ENCODE results near the gene NRXN2. TPM values are rescaled to one million over a fixed set of nuclear protein-coding genes. Genes with fewer than 3 reads are reported as not detected.

The NRXN2 gene
- polyA plus RNA-seq, 2 donors: 0.24 to 0.44 TPM

GRCh38 chr11:64753380-64754123, 30.6 kb upstream of the NRXN2 start:
- Histone ChIP-seq H3K36me3 (ENCODE audit: control insufficient read depth in 2 of 2, insufficient read depth in 2 of 2, low read length in 1 of 2) (peaks cover 0 to 3% of the 10 kb centered on the region in 2 donors), H3K27ac (ENCODE audit: low read depth in 2 of 2, low read length in 1 of 2) (no peak overlapping the region), H3K27me3 (ENCODE audit: control insufficient read depth in 1 of 2, insufficient read depth in 2 of 2, low read length in 2 of 2) (no peaks in the 10 kb centered on the region), H3K9me3 (ENCODE audit: control insufficient read depth in 2 of 2, insufficient read depth in 1 of 2, low read depth in 1 of 2, low read length in 1 of 2) (no peaks in the 10 kb centered on the region), H3K4me1 (ENCODE audit: control insufficient read depth in 2 of 2, insufficient read depth in 2 of 2, low read length in 1 of 2) (no peaks in the 10 kb centered on the region), H3K4me3 (ENCODE audit: low read depth in 1 of 2, low read length in 2 of 2) (no peak overlapping the region)
- WGBS, 2 donors: 92 to 95% methylated on average over 43 of the region's 43 CpGs

- no peak overlapping the region for H3K27ac ChIP-seq (ENCODE audit: low read depth in 2 of 2, low read length in 1 of 2)
- H3K36me3 ChIP-seq (ENCODE audit: control insufficient read depth in 2 of 2, insufficient read depth in 2 of 2, low read length in 1 of 2): peaks cover 0 to 3% of the 10 kb centered on the region in 2 donors
- no peaks in the 10 kb centered on the region for H3K4me1 ChIP-seq (ENCODE audit: control insufficient read depth in 2 of 2, insufficient read depth in 2 of 2, low read length in 1 of 2)
- WGBS, 2 donors: 93 to 95% methylated on average over 7 of the region's 7 CpGs
- no peaks in the 10 kb centered on the region for H3K27me3 ChIP-seq (ENCODE audit: control insufficient read depth in 1 of 2, insufficient read depth in 2 of 2, low read length in 2 of 2)
- H3K4me3 ChIP-seq (ENCODE audit: low read depth in 1 of 2, low read length in 2 of 2): no peak overlapping the region
- H3K9me3 ChIP-seq (ENCODE audit: control insufficient read depth in 2 of 2, insufficient read depth in 1 of 2, low read depth in 1 of 2, low read length in 1 of 2): no peaks in the 10 kb centered on the region
These were observed 30.0 kb upstream of the NRXN2 start for GRCh38 chr11:64753019-64753379.

DNA sequence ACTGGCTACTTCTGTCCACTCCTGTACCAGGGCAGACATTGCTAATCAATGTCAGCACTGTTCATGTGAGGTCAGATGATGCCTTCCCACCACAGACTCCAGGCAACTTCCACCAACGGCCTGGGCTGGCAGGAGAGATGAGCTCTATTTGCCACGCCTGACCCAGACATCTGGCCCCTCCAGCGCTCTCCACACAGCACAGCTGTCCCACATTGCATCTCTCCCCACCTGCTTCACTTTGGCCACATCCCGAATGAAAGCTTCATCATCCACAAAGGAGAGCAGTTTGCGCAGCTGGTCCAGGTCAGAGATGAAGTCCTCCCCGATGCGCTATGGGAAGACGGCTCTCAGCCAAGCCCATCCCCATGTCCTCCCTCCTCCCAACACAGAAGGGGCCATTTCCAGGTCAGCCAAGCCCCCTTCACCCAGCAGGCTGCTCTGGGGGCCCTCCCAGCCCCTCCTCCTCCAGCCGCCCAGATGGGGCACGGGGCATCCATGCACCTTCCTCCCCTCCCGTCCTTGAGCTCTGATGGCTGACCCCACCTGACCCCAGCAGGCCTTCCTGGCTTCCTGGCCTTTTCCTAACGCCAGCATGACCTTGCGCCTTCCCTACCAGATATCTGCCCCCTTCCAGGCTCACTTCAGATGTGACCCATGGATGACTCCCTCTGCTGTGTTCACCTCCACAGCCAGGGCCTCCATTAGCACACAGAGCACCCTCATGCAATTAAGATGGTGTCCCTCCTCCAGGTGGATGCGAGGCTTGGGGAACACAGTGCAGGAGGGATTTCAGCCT, 29.4 kb upstream of the NRXN2 start:
- WGBS, 2 donors: 86 to 90% methylated on average over 14 of the region's 14 CpGs
- Histone ChIP-seq H3K27ac (ENCODE audit: low read depth in 2 of 2, low read length in 1 of 2) (no peak overlapping the region), H3K27me3 (ENCODE audit: control insufficient read depth in 1 of 2, insufficient read depth in 2 of 2, low read length in 2 of 2) (no peaks in the 10 kb centered on the region), H3K4me1 (ENCODE audit: control insufficient read depth in 2 of 2, insufficient read depth in 2 of 2, low read length in 1 of 2) (no peaks in the 10 kb centered on the region), H3K4me3 (ENCODE audit: low read depth in 1 of 2, low read length in 2 of 2) (no peak overlapping the region), H3K36me3 (ENCODE audit: control insufficient read depth in 2 of 2, insufficient read depth in 2 of 2, low read length in 1 of 2) (peaks cover 0 to 3% of the 10 kb centered on the region in 2 donors), H3K9me3 (ENCODE audit: control insufficient read depth in 2 of 2, insufficient read depth in 1 of 2, low read depth in 1 of 2, low read length in 1 of 2) (no peaks in the 10 kb centered on the region)

DNA sequence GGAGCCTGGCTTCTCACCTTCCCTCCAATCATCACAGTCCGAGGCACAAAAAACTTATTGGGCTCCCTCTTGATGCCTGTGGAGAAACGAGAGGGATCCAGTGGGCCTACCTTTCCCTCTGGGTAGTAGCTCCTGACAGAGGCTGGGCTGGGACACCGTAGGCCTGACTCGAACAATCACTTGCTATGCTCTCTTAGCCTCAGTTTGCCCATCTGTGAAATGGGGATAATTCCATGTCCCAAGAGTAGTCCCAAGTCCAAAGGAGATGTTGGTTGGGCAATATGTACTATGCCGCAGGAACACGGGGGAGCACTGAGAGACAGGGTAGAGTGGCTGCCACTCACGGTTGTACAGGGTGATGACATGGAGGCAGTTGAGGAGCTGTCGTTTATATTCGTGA, 28.6 kb upstream of the NRXN2 start:
- Histone ChIP-seq H3K4me1 (ENCODE audit: control insufficient read depth in 2 of 2, insufficient read depth in 2 of 2, low read length in 1 of 2) (no peaks in the 10 kb centered on the region), H3K36me3 (ENCODE audit: control insufficient read depth in 2 of 2, insufficient read depth in 2 of 2, low read length in 1 of 2) (peaks cover 0 to 3% of the 10 kb centered on the region in 2 donors), H3K27ac (ENCODE audit: low read depth in 2 of 2, low read length in 1 of 2) (no peak overlapping the region), H3K4me3 (ENCODE audit: low read depth in 1 of 2, low read length in 2 of 2) (no peak overlapping the region), H3K9me3 (ENCODE audit: control insufficient read depth in 2 of 2, insufficient read depth in 1 of 2, low read depth in 1 of 2, low read length in 1 of 2) (no peaks in the 10 kb centered on the region), H3K27me3 (ENCODE audit: control insufficient read depth in 1 of 2, insufficient read depth in 2 of 2, low read length in 2 of 2) (no peaks in the 10 kb centered on the region)
- WGBS, 2 donors: 94 to 95% methylated on average over 9 of the region's 9 CpGs

DNA sequence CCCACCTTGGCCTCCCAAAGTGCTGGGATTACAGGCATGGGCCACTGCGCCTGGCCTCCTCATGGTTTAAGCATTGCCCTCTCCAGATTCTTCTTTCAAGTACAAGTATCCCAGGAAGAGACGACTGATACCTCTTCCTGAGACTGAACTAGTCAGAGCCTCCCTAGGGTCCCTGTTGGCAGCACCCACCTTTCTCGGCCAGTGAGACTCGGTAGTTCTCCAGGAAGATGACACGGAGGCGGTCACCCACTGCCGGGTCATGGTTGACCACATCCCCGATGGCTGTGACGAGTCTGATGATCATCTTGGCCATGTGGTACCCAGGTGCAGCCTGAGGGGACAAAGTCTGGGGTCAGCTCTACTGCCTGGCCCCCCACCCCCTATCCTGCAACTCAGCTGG, 28.1 kb upstream of the NRXN2 start:
- Histone ChIP-seq H3K9me3 (ENCODE audit: control insufficient read depth in 2 of 2, insufficient read depth in 1 of 2, low read depth in 1 of 2, low read length in 1 of 2) (no peaks in the 10 kb centered on the region), H3K27ac (ENCODE audit: low read depth in 2 of 2, low read length in 1 of 2) (no peak overlapping the region), H3K36me3 (ENCODE audit: control insufficient read depth in 2 of 2, insufficient read depth in 2 of 2, low read length in 1 of 2) (peaks cover 0 to 3% of the 10 kb centered on the region in 2 donors), H3K27me3 (ENCODE audit: control insufficient read depth in 1 of 2, insufficient read depth in 2 of 2, low read length in 2 of 2) (no peaks in the 10 kb centered on the region), H3K4me1 (ENCODE audit: control insufficient read depth in 2 of 2, insufficient read depth in 2 of 2, low read length in 1 of 2) (no peaks in the 10 kb centered on the region), H3K4me3 (ENCODE audit: low read depth in 1 of 2, low read length in 2 of 2) (no peak overlapping the region)
- 91 to 93% methylated on average over 9 of the region's 9 CpGs for WGBS, 2 donors

DNA sequence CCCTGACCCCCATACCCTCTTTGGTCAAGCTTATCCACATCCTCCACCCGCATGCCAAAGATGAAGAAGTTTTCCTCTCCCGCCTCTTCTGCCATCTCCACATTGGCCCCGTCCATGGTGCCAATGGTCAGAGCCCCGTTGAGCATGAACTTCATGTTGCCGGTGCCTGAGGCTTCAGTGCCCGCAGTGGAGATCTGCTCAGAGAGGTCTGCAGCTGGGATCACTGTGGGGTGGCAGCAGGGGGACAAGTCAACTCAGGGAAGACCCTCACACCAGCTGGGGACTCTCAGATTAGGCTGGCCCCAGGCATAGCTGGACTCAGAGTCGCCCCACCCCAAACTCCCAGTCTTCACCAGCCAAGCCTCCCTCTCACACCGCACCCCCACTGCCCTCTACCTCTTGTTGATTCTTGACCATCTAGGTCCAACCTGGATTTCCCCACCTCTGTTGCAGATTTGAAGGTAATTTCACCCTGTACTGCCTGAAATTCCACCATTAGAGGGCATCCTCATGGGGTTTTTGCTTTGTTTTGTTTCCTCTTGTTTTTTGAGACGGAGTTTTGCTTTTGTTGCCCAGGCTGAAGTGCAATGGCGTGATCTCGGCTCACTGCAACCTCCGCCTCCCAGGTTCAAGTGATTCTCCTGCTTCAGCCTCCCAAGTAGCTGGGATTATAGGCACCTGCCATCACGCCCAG, 27.5 kb upstream of the NRXN2 start:
- no peaks in the 10 kb centered on the region for H3K4me1 ChIP-seq (ENCODE audit: control insufficient read depth in 2 of 2, insufficient read depth in 2 of 2, low read length in 1 of 2)
- no peak overlapping the region for H3K27ac ChIP-seq (ENCODE audit: low read depth in 2 of 2, low read length in 1 of 2)
- H3K36me3 ChIP-seq (ENCODE audit: control insufficient read depth in 2 of 2, insufficient read depth in 2 of 2, low read length in 1 of 2): peaks cover 0 to 3% of the 10 kb centered on the region in 2 donors
- WGBS, 2 donors: 94% methylated on average over 13 of the region's 13 CpGs
- H3K4me3 ChIP-seq (ENCODE audit: low read depth in 1 of 2, low read length in 2 of 2): no peak overlapping the region
- H3K27me3 ChIP-seq (ENCODE audit: control insufficient read depth in 1 of 2, insufficient read depth in 2 of 2, low read length in 2 of 2): no peaks in the 10 kb centered on the region
- no peaks in the 10 kb centered on the region for H3K9me3 ChIP-seq (ENCODE audit: control insufficient read depth in 2 of 2, insufficient read depth in 1 of 2, low read depth in 1 of 2, low read length in 1 of 2)

- Histone ChIP-seq H3K27me3 (ENCODE audit: control insufficient read depth in 1 of 2, insufficient read depth in 2 of 2, low read length in 2 of 2) (no peaks in the 10 kb centered on the region), H3K9me3 (ENCODE audit: control insufficient read depth in 2 of 2, insufficient read depth in 1 of 2, low read depth in 1 of 2, low read length in 1 of 2) (no peaks in the 10 kb centered on the region), H3K36me3 (ENCODE audit: control insufficient read depth in 2 of 2, insufficient read depth in 2 of 2, low read length in 1 of 2) (no peaks in the 10 kb centered on the region), H3K4me1 (ENCODE audit: control insufficient read depth in 2 of 2, insufficient read depth in 2 of 2, low read length in 1 of 2) (peaks cover 0 to 9% of the 10 kb centered on the region in 2 donors), H3K4me3 (ENCODE audit: low read depth in 1 of 2, low read length in 2 of 2) (no peak overlapping the region), H3K27ac (ENCODE audit: low read depth in 2 of 2, low read length in 1 of 2) (peak overlapping the region in 1 of 2 donors; percentile 36)
- 77 to 78% methylated on average over 15 of the region's 15 CpGs for WGBS, 2 donors
These were observed 25.1 kb upstream of the NRXN2 start for GRCh38 chr11:64747961-64748665.

GRCh38 chr11:64746486-64746885, 23.5 kb upstream of the NRXN2 start:
- Histone ChIP-seq H3K9me3 (ENCODE audit: control insufficient read depth in 2 of 2, insufficient read depth in 1 of 2, low read depth in 1 of 2, low read length in 1 of 2) (no peaks in the 10 kb centered on the region), H3K27me3 (ENCODE audit: control insufficient read depth in 1 of 2, insufficient read depth in 2 of 2, low read length in 2 of 2) (no peaks in the 10 kb centered on the region), H3K36me3 (ENCODE audit: control insufficient read depth in 2 of 2, insufficient read depth in 2 of 2, low read length in 1 of 2) (no peaks in the 10 kb centered on the region), H3K27ac (ENCODE audit: low read depth in 2 of 2, low read length in 1 of 2) (peak overlapping the region; percentile 77 to 80), H3K4me3 (ENCODE audit: low read depth in 1 of 2, low read length in 2 of 2) (no peak overlapping the region), H3K4me1 (ENCODE audit: control insufficient read depth in 2 of 2, insufficient read depth in 2 of 2, low read length in 1 of 2) (peaks cover 0 to 12% of the 10 kb centered on the region in 2 donors)
- WGBS, 2 donors: 77 to 78% methylated on average over 10 of the region's 10 CpGs

Measured in esophagus (tissue), 2 donors.